Stimulated activated CD8-positive, alpha-beta memory T cell treated with anti-CD3 and anti-CD28 coated beads, Interleukin-15, amount 100 ng/mL, for 48 hours (primary cell): ENCODE results near the gene CRIM1.

Experiments used
- DNase-seq, 2 donors: peaks; one replicate each; pipeline ENCODE4 v3.0.0-alpha.2; 2020; ENCODE audit warnings: low read depth in 2 of 2

Gene CRIM1

DNA sequence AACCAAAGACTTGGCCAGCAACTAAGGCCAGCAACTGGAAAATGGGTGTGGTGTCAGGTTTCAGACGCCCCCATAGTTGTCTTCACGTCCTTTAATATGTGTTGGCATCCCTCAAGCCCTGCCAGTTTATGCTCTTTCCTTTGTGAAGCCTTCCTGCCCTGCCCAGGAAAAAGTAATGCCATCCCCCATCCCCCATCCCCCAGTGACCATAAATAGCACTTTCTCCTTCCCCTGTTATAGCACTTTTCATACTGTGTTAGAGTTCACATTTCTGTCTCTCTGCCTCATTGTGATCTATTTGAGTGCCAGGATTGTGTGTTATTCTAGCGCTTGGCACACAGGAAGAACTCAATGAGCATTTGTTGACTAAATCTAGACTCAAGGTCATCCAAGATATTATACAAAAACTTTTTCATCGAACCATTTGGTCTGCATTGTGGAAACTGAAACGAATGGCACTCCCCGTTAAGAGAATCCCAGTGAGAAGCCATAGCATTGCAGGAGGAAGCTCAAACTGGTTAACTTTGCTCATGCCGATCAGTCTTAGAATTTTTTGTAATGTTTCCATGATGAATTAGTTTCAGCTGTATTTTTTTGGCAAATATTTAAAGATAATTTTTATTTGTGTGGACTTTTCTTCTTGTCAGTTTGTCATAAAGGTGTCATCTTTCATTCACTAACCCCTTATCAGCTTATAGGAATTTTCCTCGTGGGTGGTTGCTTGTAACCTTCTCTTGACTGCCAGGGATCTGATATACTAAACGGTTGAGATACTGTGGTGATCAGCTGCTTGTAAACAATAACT is 15.7 kb downstream of the CRIM1 start:
- no peak for DNase-seq

DNA sequence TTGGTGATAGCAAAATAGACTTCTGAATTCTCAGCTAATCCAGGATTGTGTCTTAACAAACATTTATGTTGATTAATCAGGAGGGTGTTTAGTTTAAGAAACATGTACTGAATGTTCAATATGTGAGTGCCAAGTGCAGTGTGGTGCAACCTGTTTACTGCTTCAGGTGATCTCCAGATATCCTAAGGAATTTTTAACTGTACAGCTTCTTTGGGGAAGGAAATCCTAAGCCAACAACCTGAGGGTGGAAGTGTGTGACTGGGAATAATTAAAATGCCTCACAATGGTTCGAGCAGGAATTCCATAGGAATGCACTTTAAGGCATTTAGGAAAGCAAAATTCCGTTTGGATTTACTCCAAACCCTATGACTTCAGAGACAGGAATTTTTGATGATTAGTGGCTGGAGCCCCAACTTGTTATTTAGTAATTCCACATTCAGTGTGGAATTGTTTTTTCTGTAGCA is 16.4 kb downstream of the CRIM1 start:
- no peak for DNase-seq

- DNase-seq: no peak
These were observed 17.8 kb downstream of the CRIM1 start for GRCh38 chr2:36373149-36373926.

GRCh38 chr2:36374585-36374984 is 19.0 kb downstream of the CRIM1 start:
- no peak for DNase-seq

DNA sequence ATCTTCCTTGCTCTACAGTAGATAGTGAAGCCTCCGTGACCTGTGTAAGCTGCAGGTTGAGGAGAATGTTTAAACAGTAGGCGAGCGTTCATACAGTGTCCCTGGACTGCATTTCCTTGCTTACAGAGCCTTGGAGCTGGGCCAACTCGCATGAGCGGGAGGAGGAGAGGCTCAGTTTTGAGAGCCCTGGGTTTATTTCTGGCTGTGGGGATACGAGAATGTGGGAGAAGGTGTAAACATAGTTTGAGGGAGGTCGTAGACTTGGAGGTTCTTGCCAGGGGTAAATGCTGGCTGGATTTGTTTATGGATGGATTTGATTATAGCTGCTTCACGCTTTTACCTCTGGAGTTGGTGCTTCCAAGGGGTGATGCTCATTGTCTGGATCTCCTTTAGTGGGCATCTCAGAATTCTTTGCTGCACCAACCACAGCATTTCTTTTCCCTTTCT is 20.8 kb downstream of the CRIM1 start:
- DNase-seq: no peak

DNA sequence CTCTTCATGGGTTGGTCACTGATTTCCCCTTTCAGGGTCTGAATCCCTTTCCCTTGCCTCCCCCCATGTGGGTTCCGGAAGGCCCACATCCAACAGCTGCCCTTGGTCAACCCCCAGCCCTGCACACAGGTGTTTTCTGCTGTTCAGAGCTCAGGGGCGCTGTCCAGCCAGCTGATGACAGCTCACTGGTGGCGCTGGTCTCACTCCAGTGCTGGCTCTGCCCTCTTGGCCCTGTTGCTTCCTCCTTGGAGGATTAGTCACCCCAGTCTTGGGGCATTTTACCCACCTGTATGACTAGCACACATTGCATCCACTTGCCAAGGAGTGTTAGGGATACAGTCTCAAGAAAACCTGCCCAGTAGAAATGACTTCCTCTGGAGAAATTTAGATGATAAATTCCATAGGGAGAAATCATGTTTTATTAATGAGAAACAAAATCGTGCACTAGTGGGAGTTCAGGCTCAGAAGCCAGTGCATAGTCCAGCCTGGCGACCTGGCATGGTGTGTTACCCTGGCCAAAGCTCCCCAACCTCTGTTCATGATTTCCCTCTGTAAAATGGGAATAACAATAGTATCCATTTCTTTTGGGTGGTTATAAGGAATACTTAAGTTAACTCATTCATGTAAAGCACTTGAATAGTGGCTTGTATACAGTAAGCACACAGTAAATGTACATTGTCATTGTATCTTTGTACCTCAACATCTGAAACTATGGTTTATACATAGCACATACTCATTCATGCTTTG is 21.6 kb downstream of the CRIM1 start:
- DNase-seq: no peak

DNA sequence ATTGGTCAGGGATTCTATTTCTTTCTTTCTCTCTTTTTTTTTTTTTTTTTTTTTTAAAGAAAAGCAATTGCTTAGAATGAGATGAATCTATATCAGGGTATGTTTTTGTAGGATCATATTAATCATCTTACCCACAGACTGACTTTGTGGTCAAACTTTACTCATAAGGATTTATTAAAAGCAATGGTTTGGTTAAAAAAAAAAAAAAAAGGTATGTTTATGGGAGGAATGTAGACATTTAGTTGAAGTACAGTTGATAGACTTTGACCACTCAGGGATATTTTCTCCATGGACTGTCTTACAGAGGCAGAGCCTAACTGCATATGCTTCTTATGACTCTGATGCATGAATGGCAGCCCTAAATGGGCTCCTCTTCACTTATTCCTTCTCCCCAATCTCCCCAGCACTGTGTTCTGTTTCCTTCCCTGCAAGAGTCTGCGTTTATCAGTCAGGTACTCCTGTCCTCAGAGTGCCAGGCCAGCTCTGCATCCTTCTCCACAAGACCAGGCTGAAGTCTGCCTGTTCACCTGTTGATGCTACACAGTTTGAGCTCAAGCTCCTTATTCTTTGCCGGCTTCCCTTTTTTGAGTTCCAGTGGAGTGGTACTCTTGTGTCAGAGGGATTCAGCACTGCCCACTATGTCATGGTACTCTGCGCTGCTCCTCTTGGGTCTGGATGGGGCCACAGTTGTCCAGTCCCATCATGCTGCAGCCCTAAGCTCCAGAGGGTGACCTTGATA is 24.3 kb downstream of the CRIM1 start:
- DNase-seq: no peak

DNA sequence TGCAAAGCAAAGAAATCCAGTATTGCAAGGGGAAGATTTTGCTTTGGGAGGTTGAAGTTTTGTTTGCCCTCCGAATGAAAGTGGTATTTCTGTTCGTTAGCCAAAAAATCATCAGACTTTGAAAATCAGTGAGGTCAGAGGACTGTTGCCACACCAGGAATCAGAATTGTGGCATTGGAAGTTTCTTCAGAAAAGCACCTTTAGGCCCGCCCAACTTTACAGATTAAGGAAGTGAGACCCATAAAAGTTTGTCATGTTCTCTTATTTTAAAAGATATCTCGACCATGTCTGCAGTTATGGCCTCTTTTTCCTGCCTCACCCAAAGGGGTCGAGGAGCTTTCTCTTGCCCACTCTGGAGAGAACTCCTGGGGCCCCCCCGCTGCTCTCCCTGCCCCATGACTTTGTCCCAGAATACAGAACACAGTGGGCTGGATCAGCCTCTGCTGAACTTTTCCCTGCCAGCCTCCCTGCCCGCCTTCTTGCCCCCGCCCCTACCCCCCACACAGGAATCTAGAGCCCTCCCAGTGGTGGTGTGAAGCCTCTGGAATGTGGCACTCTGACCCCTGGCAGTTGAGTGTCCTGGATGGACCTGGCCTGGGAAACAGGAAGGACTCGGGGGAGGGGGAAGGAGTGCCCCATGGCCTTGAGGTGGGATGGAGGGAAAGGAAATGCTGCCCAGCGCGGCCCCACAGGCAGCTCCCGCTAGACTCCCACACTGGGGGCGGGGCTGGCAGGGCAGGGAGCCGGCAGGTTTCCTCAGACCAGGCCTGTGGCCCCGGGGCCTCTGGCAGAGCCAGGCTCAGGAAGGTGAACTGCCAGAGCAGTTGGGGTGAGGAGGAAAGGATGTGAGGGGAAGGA is 25.3 kb downstream of the CRIM1 start:
- DNase-seq: no peak

GRCh38 chr2:36381993-36382392 is 26.4 kb downstream of the CRIM1 start:
- DNase-seq: no peak

- DNase-seq: no peak
These were observed 26.9 kb downstream of the CRIM1 start for GRCh38 chr2:36382472-36382871.

- no peak for DNase-seq
These were observed 28.1 kb downstream of the CRIM1 start for GRCh38 chr2:36383726-36384125.

- DNase-seq: no peak
These were observed 28.9 kb downstream of the CRIM1 start for GRCh38 chr2:36384454-36384853.

DNA sequence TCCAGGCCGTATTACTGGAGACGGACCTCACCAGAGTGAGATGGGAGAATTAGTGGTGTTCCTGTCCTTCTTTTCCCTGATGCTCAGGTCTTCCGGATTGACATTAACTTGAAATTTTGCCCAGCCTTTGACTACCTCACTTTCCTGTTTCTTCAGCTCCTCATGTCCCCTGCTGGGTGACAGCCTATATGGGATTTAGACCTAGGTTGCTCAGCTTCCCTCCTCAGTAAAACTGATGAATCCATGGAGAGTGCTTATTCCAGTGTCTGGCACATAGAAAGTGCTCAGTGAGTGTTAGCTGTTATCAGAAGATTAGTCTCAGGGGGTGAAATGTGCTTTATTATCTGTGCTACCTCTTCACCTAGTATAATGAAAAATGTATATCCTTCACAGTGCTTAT is 30.0 kb downstream of the CRIM1 start:
- DNase-seq: no peak

GRCh38 chr2:36387258-36387916 is 31.8 kb downstream of the CRIM1 start:
- DNase-seq: no peak

- DNase-seq: no peak
These were observed 32.9 kb downstream of the CRIM1 start for GRCh38 chr2:36388472-36388871.

GRCh38 chr2:36389091-36389564 is 33.5 kb downstream of the CRIM1 start:
- no peak for DNase-seq

GRCh38 chr2:36389577-36389976 is 34.0 kb downstream of the CRIM1 start:
- DNase-seq: no peak

DNA sequence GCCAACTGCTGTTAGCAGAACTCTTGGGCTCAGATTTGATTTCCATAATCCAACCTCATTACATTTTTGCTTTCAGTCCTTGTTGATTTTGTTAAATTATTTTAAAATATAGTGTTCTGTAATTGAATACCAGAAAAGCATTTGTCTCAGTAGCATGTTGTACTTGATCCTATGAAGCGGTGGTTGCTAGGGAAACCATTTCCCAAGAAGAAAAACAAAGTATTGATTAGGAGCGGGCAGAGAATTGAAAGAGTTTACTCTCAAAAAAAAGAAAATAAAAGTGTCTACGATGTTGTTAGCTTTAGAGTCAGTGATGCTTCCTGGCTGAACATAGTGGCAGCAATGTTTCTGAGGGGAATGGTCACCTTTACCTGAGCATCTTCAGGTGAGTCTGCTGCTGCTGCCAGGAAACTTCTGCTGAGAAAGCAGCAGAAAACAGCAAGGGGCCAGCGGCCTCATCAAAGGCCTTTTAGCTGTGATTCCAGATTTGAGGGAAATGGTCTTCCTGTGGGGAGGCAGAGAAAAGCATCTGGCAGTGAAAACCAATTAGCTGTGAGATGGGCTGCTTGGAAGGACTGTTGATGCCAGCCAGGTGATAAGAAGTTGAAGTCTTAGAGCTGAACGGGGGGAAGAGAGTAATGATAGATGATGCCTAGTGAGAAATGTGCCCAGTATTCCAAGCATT is 37.1 kb downstream of the CRIM1 start:
- no peak for DNase-seq

DNA sequence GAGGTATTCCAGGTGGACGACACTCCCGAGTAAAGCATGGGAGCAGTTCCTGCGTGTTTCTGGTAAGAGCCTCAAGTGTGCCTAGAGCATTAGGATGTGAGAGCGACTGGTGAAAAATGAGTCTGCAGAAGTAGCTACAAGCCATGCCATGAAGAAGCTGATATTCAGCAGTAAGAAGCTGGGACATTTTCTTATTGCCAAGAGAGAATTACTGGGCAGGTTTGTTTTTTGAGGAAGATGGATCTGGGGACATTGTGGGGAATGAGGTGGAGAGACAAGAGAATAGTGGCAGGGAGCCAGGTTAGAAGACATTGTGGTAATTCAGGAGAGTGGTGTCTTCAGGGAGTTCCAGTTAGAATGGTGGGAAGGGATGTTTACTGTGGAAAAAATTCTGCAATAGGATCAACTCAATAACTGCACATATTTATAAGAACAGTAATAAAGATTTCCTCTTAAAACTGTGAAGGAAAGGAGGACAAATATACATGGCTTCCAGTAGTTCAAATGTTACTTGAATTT is 38.2 kb downstream of the CRIM1 start:
- DNase-seq: no peak
